Lower leg skin (tissue), 3 donors: ENCODE measurements around the gene ISG15.

Experiments
- CTCF ChIP-seq, 3 donors: fragments of 450-650 bp; IDR thresholded peaks; one replicate each; pipeline ENCODE4 v1.5.1; 2016; ENCODE audit warnings: antibody characterized with exemption in 3 of 3, mild to moderate bottlenecking in 3 of 3, moderate library complexity in 2 of 3
- POLR2A ChIP-seq, 2 donors: fragments of 450-650 bp; IDR thresholded peaks; one replicate each; pipeline ENCODE4 v1.6.1; 2016 to 2017; ENCODE audit warnings: antibody characterized with exemption in 2 of 2, mild to moderate bottlenecking in 1 of 2, moderate library complexity in 1 of 2

- TF ChIP-seq CTCF (IDR thresholded peaks at IDR 0.05): no peak
- TF ChIP-seq POLR2A (IDR thresholded peaks at IDR 0.05): no peak
These were observed 46.4 kb downstream of the ISG15 start for GRCh38 chr1:1059494-1060280.
